ENCODE results near the gene GNPDA1.

Gene GNPDA1

DNA sequence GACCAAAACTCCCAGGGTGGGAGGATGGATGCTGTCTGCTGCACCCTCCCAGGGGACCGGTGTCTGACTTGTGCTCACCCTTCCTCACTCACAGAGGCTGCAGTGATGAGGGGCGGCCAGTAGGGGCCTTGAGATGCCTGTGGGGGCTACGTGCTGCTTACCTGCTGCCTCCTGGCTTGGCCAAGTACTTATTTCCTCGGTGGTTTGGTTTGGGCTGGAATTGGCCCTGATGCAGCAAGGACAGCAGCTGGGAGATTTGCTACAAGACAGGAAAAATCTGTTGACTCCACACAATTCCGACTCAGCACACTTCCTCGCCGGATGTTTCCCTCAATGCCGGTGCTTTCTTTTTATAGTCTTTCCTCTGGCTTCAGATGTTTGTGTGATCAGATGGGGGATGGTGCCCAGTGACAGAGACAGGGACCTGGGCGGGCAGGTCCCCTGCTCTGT is 61.5 kb downstream of the GNPDA1 start:
- DNase-seq = no peak
